Activated CD4-positive, alpha-beta T cell treated with anti-CD3 and anti-CD28 coated beads, Interleukin-2, amount 10 ng/mL, durations not matched to agents 24 days and 14 days (primary cell): Measurements from ENCODE around the gene C1QTNF6. TPM values are rescaled to one million over a fixed set of nuclear protein-coding genes. Genes with fewer than 3 reads are reported as not detected.

Source experiments
- DNase-seq: peaks from one replicate; pipeline ENCODE4 v3.0.0; 2022
- H3K27ac Mint-ChIP-seq: one replicate; pipeline ENCODE4 v1.8.0; 2022; ENCODE audit warnings: mild to moderate bottlenecking, mixed read lengths
- H3K27me3 Mint-ChIP-seq: one replicate; pipeline ENCODE4 v1.8.0; 2022; ENCODE audit warnings: mixed read lengths
- H3K36me3 Mint-ChIP-seq: one replicate; pipeline ENCODE4 v1.8.0; 2022; ENCODE audit warnings: low read depth, mild to moderate bottlenecking, mixed read lengths
- H3K4me1 Mint-ChIP-seq: one replicate; pipeline ENCODE4 v1.8.0; 2021; ENCODE audit warnings: mixed read lengths
- H3K4me3 Mint-ChIP-seq: one replicate; pipeline ENCODE4 v1.8.0; 2022; ENCODE audit warnings: mild to moderate bottlenecking, moderate library complexity, mixed read lengths
- H3K9me3 Mint-ChIP-seq: one replicate; pipeline ENCODE4 v1.8.0; 2021; ENCODE audit warnings: mixed read lengths
- intact Hi-C: fragments of 100-400 bp; cut with micrococcal nuclease; formaldehyde crosslinking; loops from one replicate; pipeline ENCODE4 v1.15.1; 2023
- total RNA-seq: library from RNA; stranded (reverse); gene quantifications from 2 replicates; pipeline ENCODE4 v1.2.3, GENCODE V29; 2022

Gene C1QTNF6
- total RNA-seq, 1 donor from 2014 or later, result 6.0 TPM

DNA sequence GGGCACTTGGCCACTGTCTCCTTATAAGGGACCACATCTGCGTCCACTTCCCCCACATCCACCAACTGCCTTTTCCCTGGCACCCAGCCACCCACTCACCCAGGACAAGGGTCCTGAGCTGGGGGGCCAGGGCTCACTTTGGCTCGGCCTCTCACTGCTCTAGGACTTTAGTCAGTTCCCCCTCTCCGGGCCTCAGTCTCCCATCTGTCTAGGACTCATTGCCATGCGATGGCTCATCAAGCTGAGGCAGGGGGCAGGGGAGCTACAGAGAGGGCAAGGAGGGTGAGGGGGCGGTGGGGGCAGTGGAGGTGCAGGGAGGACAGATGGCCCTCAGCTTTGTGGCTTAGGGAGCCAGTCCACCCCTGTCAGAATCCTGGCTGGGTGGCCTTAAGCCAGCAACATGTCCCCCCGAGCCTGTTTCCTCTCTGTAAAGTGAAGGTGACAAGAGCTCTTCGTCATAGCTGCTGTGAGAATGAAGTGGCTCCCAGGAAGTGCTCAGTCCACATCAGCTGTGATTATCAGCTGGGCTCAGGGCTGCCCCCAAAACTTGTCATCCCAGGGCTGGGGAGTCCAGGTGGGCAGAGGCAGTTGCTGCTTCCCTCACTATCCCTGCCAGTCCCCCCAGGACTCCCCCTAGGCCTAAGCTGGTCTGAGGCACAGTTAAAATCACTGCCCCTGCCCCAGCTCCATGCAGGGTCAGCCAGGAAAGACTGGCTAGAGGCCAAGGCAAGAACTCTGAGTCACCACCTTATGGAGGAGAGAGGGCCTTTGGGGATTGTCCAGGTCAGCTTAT lies 41.2 kb upstream of the C1QTNF6 start:
- H3K4me1 Mint-ChIP-seq, result peaks cover 83% of the 10 kb centered on the region
- no peaks in the 10 kb centered on the region for H3K27me3 Mint-ChIP-seq
- H3K4me3 Mint-ChIP-seq, result peak overlapping the region; percentile 79
- DNase-seq, result peak; percentile 82
- intact Hi-C loops, result loop anchor here (5.0 kb wide), 1 partner anchor 33 kb away; no protein-coding TSS in a partner anchor
- H3K27ac Mint-ChIP-seq, result peak overlapping the region; percentile 95
- H3K9me3 Mint-ChIP-seq, result no peaks in the 10 kb centered on the region
- peaks cover 83% of the 10 kb centered on the region for H3K36me3 Mint-ChIP-seq

DNA sequence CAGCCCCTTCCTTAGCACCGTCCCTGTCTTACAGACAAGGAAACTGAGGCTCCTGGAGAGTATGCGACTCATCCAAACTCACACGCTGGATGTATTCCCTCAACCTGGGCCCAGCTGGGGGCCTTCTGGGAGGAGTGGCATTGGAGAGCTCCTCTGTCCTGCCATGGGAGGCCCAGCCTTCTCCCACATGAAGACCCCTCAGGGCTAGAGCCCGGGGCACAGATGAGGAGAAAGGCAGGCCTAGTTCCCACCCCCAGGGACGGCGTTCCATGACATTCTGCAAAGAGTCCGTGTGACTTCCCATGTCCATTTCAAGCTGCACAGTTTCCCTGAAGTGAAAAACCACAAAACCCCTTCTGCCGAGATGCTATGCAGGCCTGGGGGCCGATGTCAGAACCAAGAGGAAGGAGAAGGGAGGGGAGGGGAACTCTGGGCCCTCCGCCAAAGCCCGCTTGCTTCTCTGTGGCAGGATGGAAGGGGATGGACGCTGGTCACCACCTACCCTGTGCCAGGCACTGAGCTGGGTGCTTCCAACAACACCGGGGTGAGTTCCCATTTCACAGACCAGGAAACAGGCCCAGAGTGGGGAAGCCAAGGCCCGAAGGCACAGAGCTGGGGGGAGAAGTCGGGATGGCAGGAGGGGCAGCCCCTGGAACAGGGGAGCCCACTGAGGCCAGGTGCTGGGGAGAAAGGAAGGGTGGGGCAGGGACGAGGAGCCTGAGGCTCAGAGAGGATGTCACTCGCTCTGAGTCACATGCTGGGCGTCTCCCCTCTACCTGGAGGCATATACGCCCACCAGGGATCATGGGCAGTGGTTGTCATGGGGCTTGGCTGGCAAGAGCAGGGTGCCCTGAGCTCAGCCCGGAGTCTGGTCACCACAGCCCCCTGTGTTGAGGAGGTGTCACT lies 40.3 kb upstream of the C1QTNF6 start:
- H3K4me1 Mint-ChIP-seq, result peaks cover 84% of the 10 kb centered on the region

DNA sequence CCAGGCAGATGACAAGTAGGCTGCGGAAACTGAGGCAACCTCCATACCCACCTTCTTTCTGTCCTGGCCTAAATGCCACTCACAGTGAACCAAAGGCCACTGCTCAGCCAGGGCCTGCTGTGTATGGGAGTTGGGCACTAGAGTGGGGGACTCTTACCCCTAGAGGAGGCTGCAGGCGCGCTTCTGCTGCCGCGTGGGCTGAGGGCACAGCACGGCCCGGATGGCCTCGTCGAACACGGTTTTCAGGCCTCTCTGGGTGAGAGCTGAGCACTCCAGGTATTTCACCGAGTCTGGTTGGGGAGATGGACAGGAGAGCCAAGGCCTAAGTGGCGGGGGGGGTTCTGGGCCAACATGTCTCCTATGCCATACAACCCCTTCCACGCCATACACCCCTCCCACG lies 38.5 kb upstream of the C1QTNF6 start:
- Mint-ChIP-seq H3K4me3 (no peak overlapping the region), H3K36me3 (peaks cover 87% of the 10 kb centered on the region)
- intact Hi-C loops, result loop anchor here (5.0 kb wide), 1 partner anchor 36 kb away; no protein-coding TSS in a partner anchor

More for the DNA sequence above, 40.3 kb upstream of the C1QTNF6 start:
- intact Hi-C loops, result loop anchor here (5.0 kb wide), 1 partner anchor 34 kb away; no protein-coding TSS in a partner anchor
- Mint-ChIP-seq H3K9me3 (no peaks in the 10 kb centered on the region), H3K4me3 (peak overlapping the region; percentile 79), H3K36me3 (peaks cover 85% of the 10 kb centered on the region), H3K27me3 (no peaks in the 10 kb centered on the region), H3K27ac (peak overlapping the region; percentile 95)
- DNase-seq, result peak; percentile 82

DNA sequence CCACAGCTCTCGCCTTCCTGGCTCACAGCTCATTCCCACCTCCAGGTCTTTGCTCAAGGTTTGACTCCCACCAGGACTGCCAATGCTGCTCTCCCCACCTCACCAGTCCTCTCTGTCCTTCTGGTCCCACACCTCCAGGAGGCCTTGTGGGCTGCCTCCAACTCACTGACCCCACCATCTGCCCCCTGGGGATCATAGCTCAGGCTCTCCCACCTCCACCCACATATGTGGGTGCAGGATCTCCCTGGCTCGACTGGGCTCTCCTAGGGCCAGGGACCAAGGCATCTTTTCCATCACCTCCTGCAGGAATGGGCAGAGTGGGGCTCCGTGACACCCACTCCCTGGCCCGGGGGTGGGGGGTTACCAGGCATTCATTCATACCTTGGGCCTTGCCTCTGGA lies 38.0 kb upstream of the C1QTNF6 start:
- peak overlapping the region; percentile 96 for H3K27ac Mint-ChIP-seq
- H3K27me3 Mint-ChIP-seq, result no peaks in the 10 kb centered on the region
- H3K36me3 Mint-ChIP-seq, result peaks cover 87% of the 10 kb centered on the region
- H3K9me3 Mint-ChIP-seq, result peaks cover under 1% of the 10 kb centered on the region
- H3K4me3 Mint-ChIP-seq, result no peak overlapping the region
- DNase-seq, result no peak
- peaks cover 87% of the 10 kb centered on the region for H3K4me1 Mint-ChIP-seq
- intact Hi-C loops, result loop anchor here (5.0 kb wide), 1 partner anchor 36 kb away; no protein-coding TSS in a partner anchor

More for the DNA sequence above, 38.5 kb upstream of the C1QTNF6 start:
- no peaks in the 10 kb centered on the region for H3K27me3 Mint-ChIP-seq
- H3K9me3 Mint-ChIP-seq, result no peaks in the 10 kb centered on the region
- peaks cover 87% of the 10 kb centered on the region for H3K4me1 Mint-ChIP-seq
- peak overlapping the region; percentile 96 for H3K27ac Mint-ChIP-seq
- DNase-seq, result no peak

DNA sequence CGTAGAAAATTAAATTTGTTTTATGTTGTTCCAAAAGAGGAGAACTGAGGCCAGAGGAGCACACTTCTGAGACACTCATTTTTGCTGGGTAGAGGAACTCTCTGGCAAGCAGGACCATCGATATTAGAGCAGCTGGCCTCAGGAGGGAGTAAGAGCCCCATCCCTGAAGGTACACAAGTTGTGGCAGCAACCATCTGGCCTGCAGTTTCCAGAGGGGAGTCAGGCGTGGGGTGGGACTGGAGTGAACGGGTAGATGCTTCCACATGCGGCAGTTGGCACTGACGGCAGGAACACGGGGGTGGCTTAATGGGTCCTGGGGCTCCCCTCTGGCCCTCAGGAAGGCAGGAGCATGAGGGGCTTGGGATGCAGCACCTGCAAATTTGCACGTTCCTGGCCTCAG lies 37.4 kb upstream of the C1QTNF6 start:
- H3K4me1 Mint-ChIP-seq, result peaks cover 87% of the 10 kb centered on the region
- peak overlapping the region; percentile 96 for H3K27ac Mint-ChIP-seq
- no peaks in the 10 kb centered on the region for H3K27me3 Mint-ChIP-seq
- DNase-seq, result peak; percentile 72
- H3K36me3 Mint-ChIP-seq, result peaks cover 88% of the 10 kb centered on the region
- peak overlapping the region; percentile 6 for H3K4me3 Mint-ChIP-seq
- intact Hi-C loops, result loop anchor here (5.0 kb wide), 1 partner anchor 37 kb away; no protein-coding TSS in a partner anchor
- peaks cover 6% of the 10 kb centered on the region for H3K9me3 Mint-ChIP-seq

DNA sequence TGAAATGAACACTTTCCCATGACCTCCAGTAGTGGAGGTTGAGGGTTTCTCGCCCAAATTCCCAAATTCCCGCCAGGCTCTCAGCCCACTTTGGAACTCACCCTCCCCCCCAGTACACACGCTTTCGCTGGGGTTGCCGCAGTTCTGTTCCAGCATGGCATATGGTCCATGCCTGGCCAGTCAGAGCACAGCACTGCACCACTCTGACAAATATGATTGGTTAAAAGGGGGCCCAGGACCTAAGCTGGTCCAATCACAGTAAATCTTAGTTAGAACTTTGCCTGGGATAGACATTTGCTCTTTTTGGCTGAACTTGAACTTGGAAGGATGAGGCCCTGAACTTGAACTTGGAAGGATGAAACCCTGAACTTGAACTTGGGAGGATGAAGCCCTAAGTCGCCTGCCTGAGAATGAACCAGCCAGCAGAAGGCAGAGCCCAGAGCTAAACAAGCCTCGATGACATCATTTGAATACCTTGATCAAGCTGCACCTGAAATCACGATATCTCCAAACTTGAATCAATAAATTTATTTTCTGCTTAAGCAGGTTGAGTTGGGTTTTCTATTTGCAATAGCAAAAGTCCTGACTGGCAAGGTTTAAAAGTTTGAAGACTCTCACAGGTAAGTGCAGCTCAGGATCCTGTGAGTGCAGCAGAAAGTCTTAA lies 36.8 kb upstream of the C1QTNF6 start:
- H3K36me3 Mint-ChIP-seq, result peaks cover 90% of the 10 kb centered on the region
- H3K27me3 Mint-ChIP-seq, result no peaks in the 10 kb centered on the region
- peaks cover 6% of the 10 kb centered on the region for H3K9me3 Mint-ChIP-seq
- H3K4me1 Mint-ChIP-seq, result peaks cover 87% of the 10 kb centered on the region
- H3K4me3 Mint-ChIP-seq, result peak overlapping the region; percentile 67
- DNase-seq, result no peak
- intact Hi-C loops, result loop anchor here (5.0 kb wide), 2 partner anchors 37 to 838 kb away; partner anchors contain the start of gene MYH9
- H3K27ac Mint-ChIP-seq, result peak overlapping the region; percentile 96

DNA sequence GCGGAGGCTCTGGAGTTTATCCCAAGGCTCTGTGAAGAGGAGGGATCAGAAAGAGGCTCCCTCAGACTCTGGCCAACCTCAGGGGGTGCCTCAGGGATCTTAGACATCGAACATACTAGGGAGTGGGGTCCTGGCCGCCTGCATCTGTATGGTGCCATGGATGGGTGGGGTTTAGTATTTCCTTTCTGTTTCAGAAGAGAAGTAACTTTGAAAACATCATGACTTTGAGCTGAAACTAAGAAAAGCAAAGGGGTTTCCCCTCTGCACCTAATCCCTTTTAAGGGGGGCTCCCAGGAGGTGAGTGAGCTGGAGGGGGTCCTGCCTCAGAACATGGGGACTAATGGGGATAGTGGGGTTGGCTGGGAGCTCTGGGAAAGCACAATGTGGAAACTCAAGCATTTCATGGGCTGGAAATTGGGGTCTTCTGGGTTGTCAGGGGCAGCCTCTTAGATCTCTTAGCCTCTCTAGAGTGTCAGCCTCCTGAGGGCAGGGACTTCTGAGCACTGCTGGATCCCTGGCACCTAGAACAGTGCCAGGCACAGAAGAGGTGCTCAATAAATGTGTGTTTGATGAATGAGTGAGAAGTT lies 36.0 kb upstream of the C1QTNF6 start:
- intact Hi-C loops, result loop anchor here (5.0 kb wide), 1 partner anchor 837 kb away; the partner anchor contains the start of gene MYH9
- H3K27ac Mint-ChIP-seq, result peak overlapping the region; percentile 96

DNA sequence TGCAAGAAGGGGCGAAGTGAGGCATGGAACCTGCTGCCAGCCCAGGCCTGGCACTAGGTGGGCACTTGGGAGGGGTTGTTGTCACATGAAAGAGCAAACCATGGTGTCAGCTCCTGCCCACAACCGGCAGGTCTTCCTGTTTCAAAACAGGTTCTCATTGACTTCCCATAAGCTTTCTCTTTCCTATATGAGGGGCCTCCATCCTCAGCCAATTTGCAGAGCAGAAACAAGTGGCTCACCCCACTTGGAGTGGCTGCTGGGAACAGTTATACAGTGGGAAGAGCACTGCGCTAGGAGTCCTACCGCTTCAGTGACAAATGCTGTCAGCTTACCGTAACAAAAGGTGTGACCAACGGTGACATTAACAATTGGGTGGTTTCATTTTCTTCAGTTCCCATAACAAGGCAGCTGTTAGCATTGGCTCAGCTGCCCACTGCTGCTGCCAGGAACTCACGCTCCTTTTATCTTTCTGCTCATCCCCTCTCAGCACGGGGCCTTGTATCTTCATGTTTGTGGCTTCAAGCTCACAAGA lies 34.5 kb upstream of the C1QTNF6 start:
- intact Hi-C loops, result loop anchor here (1.0 to 5.0 kb wide), 2 partner anchors 8 to 835 kb away; partner anchors contain the start of gene MYH9
- Mint-ChIP-seq H3K9me3 (peaks cover 6% of the 10 kb centered on the region), H3K36me3 (peaks cover 80% of the 10 kb centered on the region), H3K27me3 (no peaks in the 10 kb centered on the region), H3K27ac (peak overlapping the region; percentile 96), H3K4me1 (peaks cover 85% of the 10 kb centered on the region), H3K4me3 (peak overlapping the region; percentile 83)
- peak; percentile 88 for DNase-seq

More for the DNA sequence above, 36.0 kb upstream of the C1QTNF6 start:
- Mint-ChIP-seq H3K4me3 (peak overlapping the region; percentile 67), H3K4me1 (peaks cover 86% of the 10 kb centered on the region), H3K27me3 (no peaks in the 10 kb centered on the region), H3K36me3 (peaks cover 87% of the 10 kb centered on the region), H3K9me3 (peaks cover 6% of the 10 kb centered on the region)
- peak; percentile 79 for DNase-seq

DNA sequence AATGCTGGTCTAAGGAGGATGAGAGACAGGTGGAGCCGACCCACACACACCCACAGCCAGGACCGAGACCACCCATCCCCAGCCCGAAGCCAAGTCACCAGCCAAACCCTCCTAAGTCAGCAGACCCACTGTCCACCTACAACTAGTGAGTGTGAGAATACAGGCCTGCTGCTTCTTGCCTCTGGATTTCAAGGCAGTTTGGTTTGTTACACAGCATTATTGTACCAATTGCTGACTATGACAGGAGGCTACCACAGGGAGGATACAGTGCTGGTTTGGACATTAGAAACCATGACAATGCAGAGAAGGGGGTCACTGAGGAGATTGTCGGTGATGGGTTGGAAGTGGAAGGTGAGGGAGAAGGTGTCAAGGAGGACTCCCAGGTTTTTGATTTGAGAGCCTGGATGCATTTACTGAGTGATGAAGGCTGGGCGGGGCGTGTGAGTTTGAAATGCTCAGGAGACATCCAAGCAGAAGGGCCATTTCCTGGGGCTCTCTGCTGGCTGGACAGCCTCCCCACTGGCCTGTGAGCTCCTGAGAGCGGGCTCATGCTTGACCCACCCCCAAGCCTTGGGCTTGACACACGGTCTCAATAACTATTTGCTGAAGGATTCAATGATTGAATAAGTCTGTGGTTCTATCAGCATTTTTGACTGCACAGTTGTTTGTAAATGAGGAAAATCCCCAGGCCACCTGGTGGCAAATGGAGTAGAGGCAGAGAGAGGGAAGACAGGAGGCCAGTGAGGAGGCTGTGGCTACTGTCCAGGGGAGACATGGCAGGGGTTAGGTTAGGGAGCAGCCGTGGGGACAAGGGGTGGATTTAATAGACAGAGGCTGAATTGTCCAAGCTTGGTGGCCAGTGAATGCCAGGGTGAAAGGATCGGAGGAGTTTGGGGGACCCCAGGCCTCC lies 33.6 kb upstream of the C1QTNF6 start:
- Mint-ChIP-seq H3K27ac (peak overlapping the region; percentile 96), H3K9me3 (peaks cover 6% of the 10 kb centered on the region), H3K27me3 (no peaks in the 10 kb centered on the region), H3K4me1 (peaks cover 87% of the 10 kb centered on the region), H3K4me3 (peak overlapping the region; percentile 83), H3K36me3 (peaks cover 79% of the 10 kb centered on the region)
- intact Hi-C loops, result loop anchor here (1.0 to 5.0 kb wide), 2 partner anchors 9 to 834 kb away; partner anchors contain the start of gene MYH9
- DNase-seq, result no peak

DNA sequence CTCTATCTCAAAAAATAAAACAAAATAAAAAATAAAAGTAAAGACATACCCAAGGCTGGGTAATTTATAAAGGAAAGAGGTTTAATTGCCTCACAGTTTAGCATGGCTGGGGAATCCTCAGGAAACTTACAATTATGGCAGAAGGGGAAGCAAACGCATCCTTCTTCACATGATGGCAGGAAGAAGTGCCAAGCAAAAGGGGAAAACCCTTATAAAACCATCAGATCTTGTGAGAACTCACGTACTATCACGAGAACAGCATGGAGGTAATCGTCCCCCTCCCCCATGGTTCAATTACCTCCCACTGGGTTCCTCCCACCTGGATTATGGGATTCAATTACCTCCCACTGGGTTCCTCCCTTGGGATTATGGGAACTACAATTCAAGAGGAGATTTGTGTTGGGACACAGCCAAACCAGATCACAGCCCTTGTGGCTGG lies 32.5 kb upstream of the C1QTNF6 start:
- Mint-ChIP-seq H3K36me3 (peaks cover 75% of the 10 kb centered on the region), H3K4me1 (peaks cover 86% of the 10 kb centered on the region), H3K9me3 (peaks cover 6% of the 10 kb centered on the region), H3K27me3 (no peaks in the 10 kb centered on the region), H3K27ac (peak overlapping the region; percentile 96), H3K4me3 (peak overlapping the region; percentile 83)
- intact Hi-C loops, result loop anchor here (5.0 kb wide), 1 partner anchor 833 kb away; the partner anchor contains the start of gene MYH9
- peak; percentile 79 for DNase-seq

DNA sequence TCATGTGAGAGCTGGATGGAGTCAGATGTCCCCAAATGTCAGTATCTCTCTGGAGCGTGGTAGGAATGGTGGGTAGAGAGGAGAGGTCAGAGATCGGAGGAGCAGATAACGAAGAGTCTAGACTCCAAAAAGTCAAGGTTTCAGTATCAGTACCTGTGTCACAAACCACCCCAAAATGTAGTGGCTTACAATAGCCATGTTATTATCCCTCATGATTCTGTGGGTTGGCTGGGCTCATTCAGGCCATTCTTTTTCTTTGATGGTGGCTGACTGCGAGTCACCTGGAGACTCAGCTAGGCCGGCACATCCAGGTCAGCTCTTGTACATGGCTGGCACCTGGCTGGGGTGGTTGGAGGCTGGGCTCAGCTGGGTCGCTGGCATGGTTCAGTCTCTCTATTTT lies 31.5 kb upstream of the C1QTNF6 start:
- DNase-seq, result peak; percentile 77

More for the DNA sequence above, 31.5 kb upstream of the C1QTNF6 start:
- Mint-ChIP-seq H3K27ac (peak overlapping the region; percentile 95), H3K4me3 (peak overlapping the region; percentile 83), H3K36me3 (peaks cover 68% of the 10 kb centered on the region), H3K9me3 (peaks cover 6% of the 10 kb centered on the region), H3K27me3 (no peaks in the 10 kb centered on the region), H3K4me1 (peaks cover 75% of the 10 kb centered on the region)
- intact Hi-C loops, result no loop called here
